Neural cell (in vitro differentiated cells): ENCODE measurements around the gene PID1.

Source experiments
- EP300 ChIP-seq: fragments of 450-650 bp; conservative IDR thresholded peaks from 2 replicates; pipeline ENCODE4 v1.6.1; 2014; ENCODE audit warnings: antibody characterized with exemption, mild to moderate bottlenecking, moderate library complexity; ENCODE audit not compliant: poor library complexity, severe bottlenecking
- EZH2 ChIP-seq: fragments of 200-600, 300-800 bp; shearing (Covaris generic), sonication (generic); IDR thresholded peaks from 2 replicates; pipeline ENCODE4 v1.6.1; 2014; ENCODE audit warnings: antibody characterized with exemption, low read length, borderline replicate concordance, mild to moderate bottlenecking; ENCODE audit not compliant: insufficient read depth, poor library complexity, severe bottlenecking
- POLR2AphosphoS5 ChIP-seq: IDR thresholded peaks from 2 replicates; pipeline ENCODE4 v1.6.1; 2012
- SMC3 ChIP-seq: fragments of 450-650 bp; conservative IDR thresholded peaks from 2 replicates; pipeline ENCODE4 v1.6.1; 2014; ENCODE audit warnings: antibody characterized with exemption, mild to moderate bottlenecking, moderate library complexity; ENCODE audit not compliant: poor library complexity
- TAF1 ChIP-seq: IDR thresholded peaks from 2 replicates; pipeline ENCODE4 v1.6.1; 2012; ENCODE audit warnings: low read depth
- TF ChIP-seq, protein P1 (sequence below): fragments of 450-650 bp; IDR thresholded peaks from 2 replicates; pipeline ENCODE4 v1.5.1; 2014; ENCODE audit warnings: antibody characterized with exemption, mild to moderate bottlenecking, moderate library complexity; ENCODE audit not compliant: poor library complexity, severe bottlenecking
- TF ChIP-seq, protein P2 (sequence below): IDR thresholded peaks from 2 replicates; pipeline ENCODE4 v1.6.1; 2012; ENCODE audit warnings: borderline replicate concordance

DNA sequence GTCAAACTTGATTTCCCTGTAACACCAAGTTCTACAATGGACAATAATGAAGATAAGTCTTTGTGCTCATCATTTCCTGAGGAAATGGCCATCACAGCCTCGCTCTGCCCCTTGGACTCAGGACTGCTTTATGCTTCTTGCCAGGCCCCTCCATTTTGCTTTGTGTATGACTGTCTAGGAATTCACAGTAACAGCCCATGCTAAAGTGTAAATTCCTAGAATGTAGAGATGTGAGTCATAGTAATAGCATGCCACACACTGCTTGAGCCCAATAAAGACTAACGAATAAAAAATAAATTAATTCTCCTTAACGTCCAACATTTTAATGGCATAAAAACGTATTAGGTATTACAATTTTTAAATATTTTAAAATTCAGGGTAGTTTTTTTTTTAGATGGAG, 226.5 kb downstream of the PID1 start:
- TF ChIP-seq EP300 = no peak
- TF ChIP-seq, protein P1, sequence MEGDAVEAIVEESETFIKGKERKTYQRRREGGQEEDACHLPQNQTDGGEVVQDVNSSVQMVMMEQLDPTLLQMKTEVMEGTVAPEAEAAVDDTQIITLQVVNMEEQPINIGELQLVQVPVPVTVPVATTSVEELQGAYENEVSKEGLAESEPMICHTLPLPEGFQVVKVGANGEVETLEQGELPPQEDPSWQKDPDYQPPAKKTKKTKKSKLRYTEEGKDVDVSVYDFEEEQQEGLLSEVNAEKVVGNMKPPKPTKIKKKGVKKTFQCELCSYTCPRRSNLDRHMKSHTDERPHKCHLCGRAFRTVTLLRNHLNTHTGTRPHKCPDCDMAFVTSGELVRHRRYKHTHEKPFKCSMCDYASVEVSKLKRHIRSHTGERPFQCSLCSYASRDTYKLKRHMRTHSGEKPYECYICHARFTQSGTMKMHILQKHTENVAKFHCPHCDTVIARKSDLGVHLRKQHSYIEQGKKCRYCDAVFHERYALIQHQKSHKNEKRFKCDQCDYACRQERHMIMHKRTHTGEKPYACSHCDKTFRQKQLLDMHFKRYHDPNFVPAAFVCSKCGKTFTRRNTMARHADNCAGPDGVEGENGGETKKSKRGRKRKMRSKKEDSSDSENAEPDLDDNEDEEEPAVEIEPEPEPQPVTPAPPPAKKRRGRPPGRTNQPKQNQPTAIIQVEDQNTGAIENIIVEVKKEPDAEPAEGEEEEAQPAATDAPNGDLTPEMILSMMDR = no peak
- TF ChIP-seq, protein P2, sequence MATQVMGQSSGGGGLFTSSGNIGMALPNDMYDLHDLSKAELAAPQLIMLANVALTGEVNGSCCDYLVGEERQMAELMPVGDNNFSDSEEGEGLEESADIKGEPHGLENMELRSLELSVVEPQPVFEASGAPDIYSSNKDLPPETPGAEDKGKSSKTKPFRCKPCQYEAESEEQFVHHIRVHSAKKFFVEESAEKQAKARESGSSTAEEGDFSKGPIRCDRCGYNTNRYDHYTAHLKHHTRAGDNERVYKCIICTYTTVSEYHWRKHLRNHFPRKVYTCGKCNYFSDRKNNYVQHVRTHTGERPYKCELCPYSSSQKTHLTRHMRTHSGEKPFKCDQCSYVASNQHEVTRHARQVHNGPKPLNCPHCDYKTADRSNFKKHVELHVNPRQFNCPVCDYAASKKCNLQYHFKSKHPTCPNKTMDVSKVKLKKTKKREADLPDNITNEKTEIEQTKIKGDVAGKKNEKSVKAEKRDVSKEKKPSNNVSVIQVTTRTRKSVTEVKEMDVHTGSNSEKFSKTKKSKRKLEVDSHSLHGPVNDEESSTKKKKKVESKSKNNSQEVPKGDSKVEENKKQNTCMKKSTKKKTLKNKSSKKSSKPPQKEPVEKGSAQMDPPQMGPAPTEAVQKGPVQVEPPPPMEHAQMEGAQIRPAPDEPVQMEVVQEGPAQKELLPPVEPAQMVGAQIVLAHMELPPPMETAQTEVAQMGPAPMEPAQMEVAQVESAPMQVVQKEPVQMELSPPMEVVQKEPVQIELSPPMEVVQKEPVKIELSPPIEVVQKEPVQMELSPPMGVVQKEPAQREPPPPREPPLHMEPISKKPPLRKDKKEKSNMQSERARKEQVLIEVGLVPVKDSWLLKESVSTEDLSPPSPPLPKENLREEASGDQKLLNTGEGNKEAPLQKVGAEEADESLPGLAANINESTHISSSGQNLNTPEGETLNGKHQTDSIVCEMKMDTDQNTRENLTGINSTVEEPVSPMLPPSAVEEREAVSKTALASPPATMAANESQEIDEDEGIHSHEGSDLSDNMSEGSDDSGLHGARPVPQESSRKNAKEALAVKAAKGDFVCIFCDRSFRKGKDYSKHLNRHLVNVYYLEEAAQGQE = no peak
- no peak for TF ChIP-seq SMC3
- TF ChIP-seq POLR2AphosphoS5 = no peak
- no peak for TF ChIP-seq TAF1
- TF ChIP-seq EZH2 = no peak
